HG02973 (cell line): Measurements from ENCODE around the gene FDXACB1.
A peak's percentile ranks its signal among the peaks of the same experiment; 100 is the strongest.

Experiments used
- ATAC-seq: cut with Tn5 transposase; IDR thresholded peaks from one replicate; pipeline ENCODE4 v1.9.1; 2021; ENCODE audit warnings: moderate library complexity; ENCODE audit not compliant: unreplicated experiment

Gene FDXACB1

DNA sequence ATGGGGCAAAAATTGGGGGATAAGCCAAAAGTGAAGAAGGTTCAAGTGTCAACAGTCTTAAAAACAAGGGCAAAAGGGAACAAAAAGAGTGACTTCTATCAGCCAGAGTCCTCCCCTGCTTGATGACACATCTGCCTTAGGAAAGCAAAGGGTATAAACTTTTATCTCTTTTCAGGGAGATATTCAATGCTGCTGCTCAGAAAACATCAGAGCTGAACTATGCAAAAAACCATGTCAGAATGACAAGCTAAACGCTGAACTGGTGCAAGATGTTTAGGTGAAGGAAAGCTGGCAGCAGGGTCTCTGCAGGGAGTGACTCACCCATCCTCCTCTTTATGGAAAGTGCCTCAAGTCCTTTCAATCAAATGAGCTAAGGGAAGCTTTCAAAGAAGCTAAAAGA lies 32.3 kb downstream of the FDXACB1 start:
- no peak for ATAC-seq

DNA sequence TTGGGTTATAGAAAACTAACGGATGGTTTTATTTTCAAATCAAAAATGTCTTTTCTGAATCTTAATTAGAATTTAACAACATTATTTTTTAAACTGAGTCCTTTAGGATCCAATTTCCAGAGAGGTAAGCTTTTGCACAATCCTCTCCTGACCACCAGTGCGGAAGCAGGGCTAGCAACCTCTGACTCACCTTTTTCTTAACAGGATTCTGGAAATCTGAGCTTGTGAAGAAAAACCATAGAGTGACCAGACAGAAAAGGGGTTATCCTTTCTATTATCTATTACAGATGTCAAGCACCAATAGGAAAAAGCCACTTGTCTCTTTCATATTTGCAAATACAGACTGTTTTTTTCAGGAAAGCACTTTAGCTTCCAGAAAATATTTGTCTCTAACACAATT lies 32.9 kb downstream of the FDXACB1 start:
- no peak for ATAC-seq

DNA sequence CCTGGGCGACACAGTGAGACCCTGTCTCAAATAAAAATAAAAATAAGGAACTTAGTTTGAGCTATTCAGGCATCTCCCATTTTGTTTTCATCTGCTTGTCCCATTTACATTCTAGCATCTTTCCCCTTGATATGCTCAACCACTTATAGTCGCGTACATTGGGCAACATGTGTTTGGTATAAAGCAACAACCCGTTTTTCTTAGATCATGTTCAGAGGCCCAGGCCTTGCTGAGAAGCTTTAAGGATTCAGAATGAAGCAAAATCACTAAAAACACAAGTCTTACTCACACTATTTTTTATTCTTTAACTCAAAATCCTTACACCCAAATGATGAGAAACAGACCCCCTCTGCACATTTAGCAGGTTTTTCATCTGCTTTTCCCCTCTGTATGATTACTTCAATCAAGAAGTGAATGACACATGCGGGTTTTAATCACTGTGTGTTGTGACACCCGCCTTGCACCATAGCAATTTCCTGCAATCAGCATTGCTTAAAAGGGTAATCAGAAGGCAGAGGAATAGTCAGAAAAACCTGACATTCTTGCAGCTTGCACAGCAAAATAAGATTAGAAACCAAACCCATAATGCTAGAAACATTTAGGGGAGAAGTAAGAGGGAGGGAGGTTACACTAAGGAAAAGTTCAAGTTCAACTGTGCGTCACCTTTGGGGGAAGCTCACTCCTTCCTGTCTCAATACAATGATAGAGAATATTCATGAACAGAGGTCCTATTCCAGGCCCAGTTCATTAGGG lies 33.5 kb downstream of the FDXACB1 start:
- ATAC-seq, result no peak

GRCh38 chr11:111843661-111844060 lies 35.3 kb downstream of the FDXACB1 start:
- no peak for ATAC-seq

- ATAC-seq, result peak; percentile 43
These were observed 37.5 kb downstream of the FDXACB1 start for GRCh38 chr11:111841370-111842053.

DNA sequence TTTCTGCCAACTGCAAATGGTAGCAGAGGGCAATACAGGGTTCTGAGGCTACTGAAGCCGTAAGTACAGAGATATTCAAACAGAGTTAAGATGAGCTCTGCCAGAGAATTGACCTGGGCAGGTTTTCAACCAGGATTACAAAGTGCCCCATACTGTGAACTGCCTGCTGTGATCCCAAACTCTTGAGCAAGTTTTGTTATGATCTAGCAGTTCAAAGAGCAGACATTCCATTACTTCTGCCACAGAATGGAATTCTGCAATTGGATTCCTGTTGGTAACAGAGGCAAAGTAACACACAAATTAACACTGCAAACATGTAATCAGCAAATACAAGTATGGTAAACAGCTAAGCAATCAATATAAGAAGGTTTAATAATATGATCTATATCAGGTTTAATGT lies 38.8 kb downstream of the FDXACB1 start:
- ATAC-seq, result no peak

GRCh38 chr11:111838054-111838453 lies 40.9 kb downstream of the FDXACB1 start:
- no peak for ATAC-seq

DNA sequence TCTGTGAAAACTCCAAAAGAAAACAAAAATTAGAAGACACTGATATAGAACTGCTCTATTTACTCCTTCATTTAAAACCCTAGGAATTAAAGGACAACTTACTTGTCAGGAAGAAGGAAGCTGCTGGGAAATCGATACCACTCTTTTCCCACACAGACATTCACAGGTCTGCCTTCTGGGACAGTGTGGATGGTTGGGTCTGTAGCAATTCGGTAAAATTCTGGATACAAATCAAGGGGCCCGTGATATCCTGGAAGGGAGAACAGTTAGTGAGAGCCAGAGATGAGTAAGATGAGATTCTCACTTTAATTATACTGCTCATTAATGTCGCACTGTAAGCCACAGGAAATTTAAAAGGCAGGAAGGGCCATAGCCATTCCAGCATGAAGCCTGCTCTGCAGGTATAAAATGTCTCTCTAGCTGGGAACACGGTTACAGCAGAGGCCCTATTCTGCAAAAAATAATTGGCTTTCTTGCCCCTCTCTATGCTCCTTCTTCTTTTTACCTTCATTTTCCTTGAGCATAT lies 41.5 kb downstream of the FDXACB1 start:
- no peak for ATAC-seq

GRCh38 chr11:111836721-111837120 lies 42.2 kb downstream of the FDXACB1 start:
- ATAC-seq, result peak; percentile 72

DNA sequence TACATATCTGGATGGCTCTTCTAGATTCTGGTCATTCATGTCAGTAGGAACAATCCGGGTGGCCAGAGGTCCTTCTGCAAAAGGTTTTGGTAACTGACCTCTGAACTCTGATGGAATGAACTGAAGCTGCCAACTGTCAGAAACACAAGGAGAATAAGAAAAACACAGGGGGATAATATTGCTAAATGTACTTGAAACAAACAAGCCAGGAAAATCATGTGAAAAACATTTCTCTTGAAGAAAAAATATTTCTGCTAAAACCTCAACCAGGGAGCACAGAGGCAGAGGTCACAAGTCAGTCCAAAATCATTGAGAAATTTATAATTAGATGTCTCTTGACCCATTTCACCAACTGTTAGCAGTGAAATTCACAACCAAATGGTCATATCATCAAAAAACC lies 42.8 kb downstream of the FDXACB1 start:
- ATAC-seq, result no peak

DNA sequence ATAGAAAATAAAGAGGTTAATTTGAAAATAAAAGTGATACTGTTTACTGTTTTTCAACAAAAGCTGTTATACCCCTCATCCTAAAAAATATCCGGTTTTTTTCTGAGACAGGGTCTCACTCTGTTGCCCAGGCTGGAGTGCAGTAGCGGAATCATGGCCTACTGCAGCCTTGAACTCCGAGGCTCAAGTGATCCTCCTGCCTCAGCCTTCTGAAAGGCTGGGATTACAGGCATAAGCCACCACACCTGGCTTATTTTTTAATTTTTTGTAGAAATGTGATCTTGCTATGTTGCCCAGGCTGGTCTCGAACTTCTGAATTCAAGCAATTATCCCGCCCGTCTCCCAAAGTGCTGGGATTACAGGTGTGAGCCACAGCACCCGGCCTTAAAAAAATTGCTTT lies 43.3 kb downstream of the FDXACB1 start:
- no peak for ATAC-seq

DNA sequence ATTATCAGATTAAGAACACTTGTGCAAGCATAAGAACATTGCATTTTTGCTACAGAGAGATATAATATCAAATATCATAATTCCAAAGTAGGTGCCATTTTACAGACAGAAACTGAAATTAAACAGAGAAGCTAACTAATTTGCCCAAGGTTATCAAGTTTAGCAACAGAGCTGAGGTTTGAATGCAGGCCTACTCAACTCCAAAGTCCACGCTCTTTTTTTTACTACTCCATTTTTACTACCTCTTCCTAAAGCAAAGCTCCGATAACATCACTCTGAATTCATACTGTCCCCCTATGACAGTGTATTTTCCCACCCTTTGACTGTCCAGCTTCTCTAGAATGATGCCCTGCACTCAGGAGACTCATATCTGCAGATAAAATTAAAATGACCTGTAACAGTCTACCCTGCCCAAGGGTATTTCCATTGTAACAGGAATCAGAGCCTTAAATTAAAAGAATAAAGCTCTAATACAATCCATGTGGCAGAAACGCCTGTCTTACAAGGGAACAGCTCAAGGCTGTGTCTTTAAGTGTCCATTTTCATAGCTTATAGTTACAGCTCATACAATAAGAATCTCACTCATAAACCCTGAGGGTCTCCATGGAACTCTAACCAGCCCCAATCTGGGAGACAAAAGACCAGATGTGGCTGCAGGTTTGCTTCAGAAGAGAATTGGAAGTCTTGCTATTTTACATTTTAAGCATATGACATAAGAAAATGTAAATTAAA lies 44.4 kb downstream of the FDXACB1 start:
- ATAC-seq, result no peak

GRCh38 chr11:111833524-111833923 lies 45.4 kb downstream of the FDXACB1 start:
- no peak for ATAC-seq

GRCh38 chr11:111829185-111829968 lies 49.6 kb downstream of the FDXACB1 start:
- peak; percentile 64 for ATAC-seq

GRCh38 chr11:111826322-111826950 lies 52.5 kb downstream of the FDXACB1 start:
- ATAC-seq, result no peak
